ENCODE data around the gene SYNGR3. TPM values are rescaled to one million over a fixed set of nuclear protein-coding genes. Genes with fewer than 3 reads are reported as not detected.

SYNGR3 gene
- total RNA-seq, 1 donor from 2014 or later, result 2.1 TPM

DNA sequence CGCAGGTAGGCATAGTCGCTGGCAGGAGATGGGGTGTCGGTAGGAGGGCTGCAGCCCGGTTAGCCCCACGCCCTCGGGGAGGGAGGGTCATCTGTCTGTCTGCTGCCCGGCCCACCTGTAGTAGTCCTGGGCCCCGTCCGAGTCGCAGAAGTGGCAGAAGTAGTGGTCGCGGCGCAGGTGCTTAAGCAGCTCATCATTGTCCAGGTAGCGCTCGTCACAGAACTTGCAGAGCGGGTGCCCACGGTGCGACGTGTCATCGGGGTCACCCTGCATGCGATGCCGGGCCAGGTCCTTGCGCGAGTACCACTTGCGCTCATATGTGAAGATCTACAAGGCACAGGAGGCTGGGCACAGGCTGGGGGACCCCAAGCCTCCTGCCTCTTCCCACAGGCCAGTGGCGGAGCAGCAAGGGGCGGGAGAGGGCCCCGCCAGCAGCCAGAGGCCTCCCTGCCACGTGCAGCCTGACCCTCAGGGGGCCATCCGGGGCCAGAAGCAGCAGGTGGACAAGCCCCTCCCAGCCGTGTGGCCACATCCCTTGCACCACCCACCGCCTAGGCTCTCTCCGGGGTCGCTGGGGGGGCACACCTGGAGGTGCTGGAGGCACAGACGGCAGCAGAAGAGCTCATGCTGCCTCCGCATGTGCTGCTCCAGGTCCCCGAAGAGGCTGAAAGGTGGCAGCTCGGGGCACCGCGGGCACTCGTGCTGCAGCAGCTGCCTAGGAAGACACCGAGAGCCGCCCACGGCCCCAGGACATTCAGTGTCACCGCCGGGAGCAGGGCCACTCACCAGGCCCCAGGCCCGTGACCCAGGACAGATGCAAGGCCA is 12.8 kb downstream of the SYNGR3 start:
- Mint-ChIP-seq H3K36me3 (ENCODE audit: low read depth) (peaks cover 2% of the 10 kb centered on the region), H3K9me3 (no peaks in the 10 kb centered on the region), H3K27me3 (ENCODE audit: low read depth) (no peaks in the 10 kb centered on the region), H3K27ac (ENCODE audit: unreplicated experiment) (no peak overlapping the region), H3K4me3 (no peak overlapping the region), H3K4me1 (peaks cover 6% of the 10 kb centered on the region)
- DNase-seq (ENCODE audit: low read depth, low spot score), result no peak
- TF ChIP-seq, protein P1, sequence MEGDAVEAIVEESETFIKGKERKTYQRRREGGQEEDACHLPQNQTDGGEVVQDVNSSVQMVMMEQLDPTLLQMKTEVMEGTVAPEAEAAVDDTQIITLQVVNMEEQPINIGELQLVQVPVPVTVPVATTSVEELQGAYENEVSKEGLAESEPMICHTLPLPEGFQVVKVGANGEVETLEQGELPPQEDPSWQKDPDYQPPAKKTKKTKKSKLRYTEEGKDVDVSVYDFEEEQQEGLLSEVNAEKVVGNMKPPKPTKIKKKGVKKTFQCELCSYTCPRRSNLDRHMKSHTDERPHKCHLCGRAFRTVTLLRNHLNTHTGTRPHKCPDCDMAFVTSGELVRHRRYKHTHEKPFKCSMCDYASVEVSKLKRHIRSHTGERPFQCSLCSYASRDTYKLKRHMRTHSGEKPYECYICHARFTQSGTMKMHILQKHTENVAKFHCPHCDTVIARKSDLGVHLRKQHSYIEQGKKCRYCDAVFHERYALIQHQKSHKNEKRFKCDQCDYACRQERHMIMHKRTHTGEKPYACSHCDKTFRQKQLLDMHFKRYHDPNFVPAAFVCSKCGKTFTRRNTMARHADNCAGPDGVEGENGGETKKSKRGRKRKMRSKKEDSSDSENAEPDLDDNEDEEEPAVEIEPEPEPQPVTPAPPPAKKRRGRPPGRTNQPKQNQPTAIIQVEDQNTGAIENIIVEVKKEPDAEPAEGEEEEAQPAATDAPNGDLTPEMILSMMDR (conservative IDR thresholded peaks at IDR 0.05), result no peak

DNA sequence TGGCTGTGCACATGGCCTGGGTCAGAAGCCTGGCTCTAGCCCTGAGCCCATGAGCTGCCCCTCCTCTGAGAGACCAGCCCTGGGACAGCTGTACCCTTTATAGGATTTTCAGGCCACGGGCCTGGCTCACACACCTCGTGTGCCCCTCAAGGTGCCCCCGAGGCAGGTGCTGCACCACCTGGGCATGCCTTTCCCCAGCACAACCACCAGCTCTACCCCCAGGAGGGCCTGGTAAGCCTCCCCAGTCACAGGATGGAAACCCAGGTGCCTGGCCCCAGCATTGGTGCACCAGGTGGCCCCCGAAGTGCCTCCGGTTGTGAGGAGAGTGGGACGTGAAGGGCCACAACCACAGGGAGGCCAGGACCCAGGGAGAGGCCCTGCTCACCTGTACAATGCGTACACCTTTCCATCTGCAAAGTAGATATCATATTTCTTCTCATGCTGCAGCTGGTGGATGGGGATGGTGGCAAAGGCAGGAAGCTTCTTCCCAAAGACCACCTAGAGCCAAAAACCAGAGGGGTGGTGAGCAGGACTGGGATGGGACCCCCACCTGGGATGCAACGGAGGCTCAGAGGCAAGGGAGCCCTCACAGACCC is 13.6 kb downstream of the SYNGR3 start:
- TF ChIP-seq, protein P1 (conservative IDR thresholded peaks at IDR 0.05), result no peak
- Mint-ChIP-seq H3K27me3 (ENCODE audit: low read depth) (no peaks in the 10 kb centered on the region), H3K4me1 (peaks cover 12% of the 10 kb centered on the region), H3K4me3 (no peak overlapping the region), H3K27ac (ENCODE audit: unreplicated experiment) (no peak overlapping the region), H3K9me3 (no peaks in the 10 kb centered on the region), H3K36me3 (ENCODE audit: low read depth) (peaks cover under 1% of the 10 kb centered on the region)
- DNase-seq (ENCODE audit: low read depth, low spot score), result no peak

DNA sequence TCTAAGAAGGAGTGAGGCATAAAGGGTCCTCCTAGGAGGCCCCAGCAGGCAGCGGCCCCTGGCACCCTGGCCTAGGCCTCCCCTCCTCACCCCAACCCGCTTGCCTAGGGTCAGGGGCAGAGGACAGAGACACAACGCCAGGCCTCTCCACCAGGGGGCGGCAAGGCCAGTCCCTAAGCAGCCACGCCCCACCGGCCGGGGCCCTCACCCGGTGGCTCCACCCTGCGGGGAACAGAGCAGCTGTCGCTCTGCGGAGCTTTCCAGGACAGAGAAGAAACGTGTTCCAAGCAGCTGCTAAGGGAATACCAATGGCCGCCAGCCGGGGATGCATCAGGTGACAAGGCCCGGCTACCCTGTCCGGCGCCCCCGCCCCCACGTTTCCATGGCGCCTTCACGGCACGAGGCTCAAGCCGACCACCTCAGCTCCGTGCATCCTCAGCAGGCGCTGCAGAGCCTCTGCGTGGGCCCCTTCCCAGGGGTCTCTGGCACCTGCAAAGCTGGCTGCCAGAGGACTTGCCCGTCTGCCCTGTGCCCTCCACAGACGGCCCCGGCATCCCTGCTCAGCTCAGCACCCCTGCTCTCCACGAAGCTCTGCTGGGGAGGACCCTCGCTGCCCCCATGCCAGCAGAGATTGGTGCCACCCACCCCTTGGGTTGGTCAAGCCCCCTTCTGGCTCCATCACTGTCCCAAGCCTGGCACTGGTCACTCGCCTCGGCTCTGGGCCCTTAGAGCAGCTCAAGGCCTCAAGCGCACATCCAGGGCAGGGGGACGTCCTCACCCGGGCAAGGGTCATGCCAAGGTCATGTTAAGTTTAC is 14.3 kb downstream of the SYNGR3 start:
- H3K27me3 Mint-ChIP-seq (ENCODE audit: low read depth), result no peaks in the 10 kb centered on the region
- peaks cover 18% of the 10 kb centered on the region for H3K4me1 Mint-ChIP-seq
- H3K4me3 Mint-ChIP-seq, result peak overlapping the region; percentile 72
- no peaks in the 10 kb centered on the region for H3K9me3 Mint-ChIP-seq
- TF ChIP-seq, protein P1 (conservative IDR thresholded peaks at IDR 0.05), result peak; percentile 97
- H3K36me3 Mint-ChIP-seq (ENCODE audit: low read depth), result no peaks in the 10 kb centered on the region
- no peak overlapping the region for H3K27ac Mint-ChIP-seq (ENCODE audit: unreplicated experiment)
- DNase-seq (ENCODE audit: low read depth, low spot score), result peak; percentile 98

DNA sequence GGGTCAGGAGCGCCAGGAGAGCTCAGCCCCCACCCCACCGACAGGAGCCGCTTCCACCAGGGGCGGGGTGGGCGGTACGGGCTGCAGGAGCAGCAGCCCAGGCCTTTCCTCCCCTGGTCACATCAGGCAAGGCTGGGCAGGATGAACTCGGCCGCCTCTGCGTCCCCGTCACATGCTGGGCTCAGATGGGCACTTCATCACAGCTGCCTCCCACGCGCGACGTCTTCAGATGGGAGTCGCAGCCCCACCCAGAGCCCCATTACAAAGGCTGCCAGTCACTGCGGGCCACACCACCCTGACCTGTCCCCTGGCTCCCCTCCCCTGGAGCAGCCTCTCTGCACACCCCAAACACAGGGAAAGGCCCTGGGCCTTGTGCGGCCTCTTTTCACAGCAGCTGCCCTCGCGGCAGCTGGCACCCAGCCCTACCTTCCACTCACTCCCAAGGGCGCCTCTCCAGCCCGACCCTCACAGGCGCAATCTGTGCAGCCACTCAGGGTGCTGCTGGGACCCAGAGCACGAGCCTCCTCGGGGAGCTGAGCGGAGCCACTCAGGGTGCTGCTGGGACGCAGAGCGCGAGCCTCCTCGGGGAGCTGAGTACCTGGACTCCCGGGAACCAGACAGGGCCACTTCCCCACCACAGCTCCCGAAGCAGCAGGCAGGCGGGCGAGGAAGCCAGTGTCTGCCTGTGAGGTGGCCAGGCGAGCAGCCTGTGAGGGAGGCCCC is 15.2 kb downstream of the SYNGR3 start:
- H3K27ac Mint-ChIP-seq (ENCODE audit: unreplicated experiment), result no peak overlapping the region
- TF ChIP-seq, protein P1 (conservative IDR thresholded peaks at IDR 0.05), result no peak
- H3K4me1 Mint-ChIP-seq, result peaks cover 19% of the 10 kb centered on the region
- H3K36me3 Mint-ChIP-seq (ENCODE audit: low read depth), result no peaks in the 10 kb centered on the region
- DNase-seq (ENCODE audit: low read depth, low spot score), result no peak
- H3K27me3 Mint-ChIP-seq (ENCODE audit: low read depth), result no peaks in the 10 kb centered on the region
- H3K9me3 Mint-ChIP-seq, result no peaks in the 10 kb centered on the region
- H3K4me3 Mint-ChIP-seq, result peak overlapping the region; percentile 31

DNA sequence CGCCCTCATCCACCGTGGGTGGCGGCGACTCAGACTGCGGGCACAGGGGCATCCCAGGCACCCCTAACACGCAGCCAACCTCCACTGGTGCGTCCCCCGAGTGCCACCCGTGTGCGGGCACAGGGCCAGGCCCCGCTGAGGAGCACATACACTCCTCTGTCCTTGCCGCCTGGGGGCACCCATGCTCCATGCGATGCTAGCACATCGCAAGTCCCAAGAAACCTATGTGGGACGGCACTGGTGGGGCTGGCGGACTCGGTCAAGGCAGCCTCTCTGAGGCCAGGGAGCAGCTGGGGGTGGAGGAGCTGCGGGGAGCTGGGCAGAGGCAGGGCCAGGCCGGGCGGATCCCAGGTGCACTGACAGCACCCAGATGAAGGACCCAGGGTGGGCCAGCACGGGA is 15.9 kb downstream of the SYNGR3 start:
- TF ChIP-seq, protein P1 (conservative IDR thresholded peaks at IDR 0.05), result no peak
- Mint-ChIP-seq H3K27ac (ENCODE audit: unreplicated experiment) (no peak overlapping the region), H3K36me3 (ENCODE audit: low read depth) (no peaks in the 10 kb centered on the region), H3K27me3 (ENCODE audit: low read depth) (no peaks in the 10 kb centered on the region), H3K4me3 (peak overlapping the region; percentile 81), H3K4me1 (peaks cover 25% of the 10 kb centered on the region), H3K9me3 (no peaks in the 10 kb centered on the region)
- DNase-seq (ENCODE audit: low read depth, low spot score), result no peak

Data from neural crest cell (in vitro differentiated cells).